ENCODE data around the gene TENT4A.
"Not testable (repeated sequence)": the region's sequence is repeated elsewhere in the genome, so short reads cannot be mapped to it uniquely, and the experiment has no call there.

The TENT4A gene

GRCh38 chr5:6770826-6771607, 57.8 kb downstream of the TENT4A start:
- DNase-seq (ENCODE audit: extremely low read depth, insufficient read length) = no peak
- Histone ChIP-seq H3K4me3 (replicated peaks; ENCODE audit: low read depth, low read length) (no peak overlapping the region), H3K36me3 (ENCODE audit: control insufficient read depth, insufficient read depth, low read length) (no peaks in the 10 kb centered on the region), H3K27me3 (replicated peaks; ENCODE audit: control insufficient read depth, insufficient read depth, low read length) (no peaks in the 10 kb centered on the region)
- no peak for TF ChIP-seq CTCF (IDR thresholded peaks at IDR 0.05; ENCODE audit: insufficient read depth, low read length, poor library complexity, severe bottlenecking)

GRCh38 chr5:6772886-6773285, 59.7 kb downstream of the TENT4A start:
- no peaks in the 10 kb centered on the region for H3K27me3 ChIP-seq (replicated peaks; ENCODE audit: control insufficient read depth, insufficient read depth, low read length)
- H3K36me3 ChIP-seq (ENCODE audit: control insufficient read depth, insufficient read depth, low read length) = no peaks in the 10 kb centered on the region
- TF ChIP-seq CTCF (IDR thresholded peaks at IDR 0.05; ENCODE audit: insufficient read depth, low read length, poor library complexity, severe bottlenecking) = no peak
- DNase-seq (ENCODE audit: extremely low read depth, insufficient read length) = no peak
- H3K4me3 ChIP-seq (replicated peaks; ENCODE audit: low read depth, low read length) = no peak overlapping the region

- no peaks in the 10 kb centered on the region for H3K36me3 ChIP-seq (ENCODE audit: control insufficient read depth, insufficient read depth, low read length)
- no peak for TF ChIP-seq CTCF (IDR thresholded peaks at IDR 0.05; ENCODE audit: insufficient read depth, low read length, poor library complexity, severe bottlenecking)
- no peak overlapping the region for H3K4me3 ChIP-seq (replicated peaks; ENCODE audit: low read depth, low read length)
- H3K27me3 ChIP-seq (replicated peaks; ENCODE audit: control insufficient read depth, insufficient read depth, low read length) = no peaks in the 10 kb centered on the region
- no peak for DNase-seq (ENCODE audit: extremely low read depth, insufficient read length)
Observed at GRCh38 chr5:6773342-6774035, 60.3 kb downstream of the TENT4A start.

- H3K27me3 ChIP-seq (replicated peaks; ENCODE audit: control insufficient read depth, insufficient read depth, low read length); H3K4me3 ChIP-seq (replicated peaks; ENCODE audit: low read depth, low read length); DNase-seq (ENCODE audit: extremely low read depth, insufficient read length): not testable (repeated sequence)
Observed at GRCh38 chr5:6774207-6774606, 61.0 kb downstream of the TENT4A start.

GRCh38 chr5:6774721-6775204, 61.5 kb downstream of the TENT4A start:
- Histone ChIP-seq H3K27me3 (replicated peaks; ENCODE audit: control insufficient read depth, insufficient read depth, low read length) (no peaks in the 10 kb centered on the region), H3K36me3 (ENCODE audit: control insufficient read depth, insufficient read depth, low read length) (no peaks in the 10 kb centered on the region), H3K4me3 (replicated peaks; ENCODE audit: low read depth, low read length) (no peak overlapping the region)
- TF ChIP-seq CTCF (IDR thresholded peaks at IDR 0.05; ENCODE audit: insufficient read depth, low read length, poor library complexity, severe bottlenecking) = no peak
- DNase-seq (ENCODE audit: extremely low read depth, insufficient read length) = no peak

More at GRCh38 chr5:6774207-6774606, 61.0 kb downstream of the TENT4A start:
- not testable (repeated sequence) for H3K36me3 ChIP-seq (ENCODE audit: control insufficient read depth, insufficient read depth, low read length)

GRCh38 chr5:6775571-6775970, 62.3 kb downstream of the TENT4A start:
- TF ChIP-seq CTCF (IDR thresholded peaks at IDR 0.05; ENCODE audit: insufficient read depth, low read length, poor library complexity, severe bottlenecking) = no peak
- Histone ChIP-seq H3K27me3 (replicated peaks; ENCODE audit: control insufficient read depth, insufficient read depth, low read length) (no peaks in the 10 kb centered on the region), H3K36me3 (ENCODE audit: control insufficient read depth, insufficient read depth, low read length) (no peaks in the 10 kb centered on the region), H3K4me3 (replicated peaks; ENCODE audit: low read depth, low read length) (no peak overlapping the region)
- no peak for DNase-seq (ENCODE audit: extremely low read depth, insufficient read length)

Measured in GM06990 (cell line).